Neural crest cell (in vitro differentiated cells): ENCODE data around the gene PGAP2. TPM values are rescaled to one million over a fixed set of nuclear protein-coding genes. Genes with fewer than 3 reads are reported as not detected.
"Not testable (repeated sequence)": the region's sequence is repeated elsewhere in the genome, so short reads cannot be mapped to it uniquely, and the experiment has no call there.

Source experiments
- DNase-seq: peaks from one replicate; pipeline ENCODE4 v3.0.0; 2021; ENCODE audit warnings: low read depth, mixed read lengths, low spot score
- H3K27ac Mint-ChIP-seq: one replicate; pipeline ENCODE4 v1.8.0; 2021; ENCODE audit warnings: mild to moderate bottlenecking, mixed read lengths; ENCODE audit not compliant: unreplicated experiment
- H3K27me3 Mint-ChIP-seq: 2 replicates; pipeline ENCODE4 v1.8.0; 2021; ENCODE audit warnings: low read depth, mild to moderate bottlenecking, mixed read lengths
- H3K36me3 Mint-ChIP-seq: 2 replicates; pipeline ENCODE4 v1.8.0; 2021; ENCODE audit warnings: low read depth, mild to moderate bottlenecking, mixed read lengths
- H3K4me1 Mint-ChIP-seq: 2 replicates; pipeline ENCODE4 v1.8.0; 2021; ENCODE audit warnings: mixed read lengths
- H3K4me3 Mint-ChIP-seq: one replicate; pipeline ENCODE4 v1.8.0; 2021; ENCODE audit warnings: mild to moderate bottlenecking, mixed read lengths
- H3K9me3 Mint-ChIP-seq: 2 replicates; pipeline ENCODE4 v1.8.0; 2021; ENCODE audit warnings: mixed read lengths
- total RNA-seq: library from RNA; stranded (reverse); gene quantifications from 2 replicates; pipeline ENCODE4 v1.2.1, GENCODE V29; 2021
- TF ChIP-seq, protein P1 (sequence below): fragments of 200-600 bp; sonication (generic); conservative IDR thresholded peaks from 2 replicates; pipeline ENCODE4 v1.5.0; 2021; ENCODE audit warnings: antibody characterized with exemption, mild to moderate bottlenecking

The PGAP2 gene
- total RNA-seq, 1 donor from 2014 or later, result 34.8 TPM

DNA sequence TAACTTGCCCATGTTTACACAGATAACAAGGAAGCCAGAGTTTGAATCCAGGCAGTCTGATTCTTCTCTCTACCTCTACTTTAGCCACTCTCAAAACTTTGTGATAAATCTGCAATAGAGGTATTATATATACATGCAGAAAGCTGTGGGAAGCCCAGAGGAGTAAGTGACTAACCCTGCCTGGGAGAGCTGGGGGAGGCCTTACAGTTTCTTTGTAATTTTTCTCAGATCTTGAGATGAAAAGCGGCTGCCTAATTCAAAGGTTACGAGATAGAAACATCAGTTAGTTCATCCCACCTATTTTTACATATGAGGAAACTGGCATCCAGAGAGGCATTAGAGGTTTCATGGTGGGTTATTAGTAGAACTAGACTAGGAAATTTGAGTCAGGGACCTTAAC, 52.0 kb downstream of the PGAP2 start:
- Mint-ChIP-seq H3K36me3 (no peaks in the 10 kb centered on the region), H3K9me3 (no peaks in the 10 kb centered on the region), H3K4me1 (peaks cover 34% of the 10 kb centered on the region), H3K4me3 (no peak overlapping the region), H3K27me3 (no peaks in the 10 kb centered on the region), H3K27ac (no peak overlapping the region)
- TF ChIP-seq, protein P1, sequence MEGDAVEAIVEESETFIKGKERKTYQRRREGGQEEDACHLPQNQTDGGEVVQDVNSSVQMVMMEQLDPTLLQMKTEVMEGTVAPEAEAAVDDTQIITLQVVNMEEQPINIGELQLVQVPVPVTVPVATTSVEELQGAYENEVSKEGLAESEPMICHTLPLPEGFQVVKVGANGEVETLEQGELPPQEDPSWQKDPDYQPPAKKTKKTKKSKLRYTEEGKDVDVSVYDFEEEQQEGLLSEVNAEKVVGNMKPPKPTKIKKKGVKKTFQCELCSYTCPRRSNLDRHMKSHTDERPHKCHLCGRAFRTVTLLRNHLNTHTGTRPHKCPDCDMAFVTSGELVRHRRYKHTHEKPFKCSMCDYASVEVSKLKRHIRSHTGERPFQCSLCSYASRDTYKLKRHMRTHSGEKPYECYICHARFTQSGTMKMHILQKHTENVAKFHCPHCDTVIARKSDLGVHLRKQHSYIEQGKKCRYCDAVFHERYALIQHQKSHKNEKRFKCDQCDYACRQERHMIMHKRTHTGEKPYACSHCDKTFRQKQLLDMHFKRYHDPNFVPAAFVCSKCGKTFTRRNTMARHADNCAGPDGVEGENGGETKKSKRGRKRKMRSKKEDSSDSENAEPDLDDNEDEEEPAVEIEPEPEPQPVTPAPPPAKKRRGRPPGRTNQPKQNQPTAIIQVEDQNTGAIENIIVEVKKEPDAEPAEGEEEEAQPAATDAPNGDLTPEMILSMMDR, result no peak
- DNase-seq, result no peak

DNA sequence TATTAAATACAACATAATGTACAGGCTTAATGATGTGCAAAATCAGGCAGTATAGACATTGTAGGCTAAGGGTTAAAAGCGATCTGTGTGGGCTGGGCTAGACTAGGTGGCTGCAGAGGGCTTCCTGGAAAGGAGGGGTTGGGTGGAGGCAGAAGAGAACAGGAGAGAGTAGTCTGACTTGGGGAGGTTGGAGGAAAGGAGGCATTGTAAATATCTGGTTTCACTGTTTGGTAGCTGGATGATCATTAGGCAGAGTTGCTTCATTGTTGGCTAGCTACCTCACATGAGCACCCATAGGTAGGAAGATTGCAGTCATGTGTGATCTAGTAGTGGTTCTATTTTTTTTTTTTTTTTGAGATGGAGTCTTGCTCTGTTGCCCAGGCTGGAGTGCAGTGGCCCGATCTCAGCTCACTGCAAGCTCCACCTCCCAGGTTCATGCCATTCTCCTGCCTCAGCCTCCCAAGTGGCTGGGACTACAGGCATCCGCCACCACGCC, 52.6 kb downstream of the PGAP2 start:
- not testable (repeated sequence) for H3K27me3 Mint-ChIP-seq, H3K36me3 Mint-ChIP-seq, H3K27ac Mint-ChIP-seq, DNase-seq, H3K4me3 Mint-ChIP-seq, H3K9me3 Mint-ChIP-seq
- H3K4me1 Mint-ChIP-seq, result peaks cover 39% of the 10 kb centered on the region

DNA sequence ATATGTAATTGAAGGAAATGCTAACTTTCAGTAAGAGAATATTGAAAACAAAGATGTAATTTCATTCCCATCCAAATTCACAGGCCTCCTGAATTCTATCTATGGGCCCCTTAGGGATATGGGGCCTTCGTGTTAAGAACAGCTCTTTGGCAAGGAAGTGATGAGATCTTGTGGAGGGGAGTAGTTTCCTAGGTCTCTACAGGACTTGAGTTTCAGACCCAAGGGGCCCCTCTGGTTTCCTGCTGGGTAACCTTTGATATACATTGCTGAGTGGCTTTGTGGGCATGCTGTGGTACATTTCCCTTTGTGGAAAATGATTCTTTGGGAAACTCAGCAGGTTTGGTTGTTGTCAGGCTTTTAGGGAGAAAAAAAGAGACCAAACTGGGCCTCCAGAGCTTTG, 53.3 kb downstream of the PGAP2 start:
- Mint-ChIP-seq H3K36me3 (no peaks in the 10 kb centered on the region), H3K9me3 (no peaks in the 10 kb centered on the region), H3K27me3 (no peaks in the 10 kb centered on the region), H3K4me3 (no peak overlapping the region), H3K4me1 (peaks cover 36% of the 10 kb centered on the region), H3K27ac (no peak overlapping the region)
- no peak for DNase-seq
- TF ChIP-seq, protein P1, result no peak

DNA sequence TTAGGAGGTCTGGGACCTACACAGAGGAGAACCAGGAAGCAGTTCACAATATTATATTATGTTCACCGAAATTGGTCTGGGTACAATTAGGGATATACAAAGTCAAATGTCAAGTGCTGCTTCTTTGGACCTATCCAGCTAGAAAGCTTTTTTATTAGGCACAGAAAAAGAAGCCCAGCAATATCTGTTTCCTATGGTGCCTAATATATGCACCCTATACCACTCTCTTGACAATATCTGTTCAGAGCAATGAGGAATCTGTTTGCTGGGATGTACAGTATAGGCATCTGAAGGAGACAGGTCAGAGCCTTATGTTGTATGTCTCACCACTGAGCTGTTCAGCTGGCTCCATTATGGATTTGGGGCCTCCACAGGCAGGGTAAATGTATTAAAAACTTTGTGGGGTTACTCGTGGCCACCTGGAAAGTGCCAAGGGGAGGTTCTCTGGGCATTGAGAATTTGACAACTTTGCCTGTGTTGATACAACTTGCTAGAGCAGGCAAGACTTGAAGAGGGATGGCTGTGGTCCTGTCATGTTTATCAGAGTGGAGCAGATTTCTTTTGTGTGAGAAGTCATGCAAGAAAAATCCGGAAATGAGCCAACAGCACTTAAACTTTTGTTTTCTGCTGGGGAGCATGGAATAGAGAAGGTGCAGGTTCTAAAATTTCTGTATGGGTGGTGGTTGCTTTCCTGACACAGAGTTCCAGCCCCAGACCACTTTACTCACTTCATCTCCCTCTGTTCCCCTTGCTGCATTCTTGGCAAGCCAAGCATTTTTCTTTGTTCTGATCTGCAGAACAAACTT, 57.2 kb downstream of the PGAP2 start:
- Mint-ChIP-seq H3K9me3 (no peaks in the 10 kb centered on the region), H3K36me3 (no peaks in the 10 kb centered on the region), H3K4me3 (no peak overlapping the region), H3K4me1 (peaks cover 13% of the 10 kb centered on the region), H3K27me3 (no peaks in the 10 kb centered on the region), H3K27ac (no peak overlapping the region)
- TF ChIP-seq, protein P1, result no peak
- DNase-seq, result no peak

DNA sequence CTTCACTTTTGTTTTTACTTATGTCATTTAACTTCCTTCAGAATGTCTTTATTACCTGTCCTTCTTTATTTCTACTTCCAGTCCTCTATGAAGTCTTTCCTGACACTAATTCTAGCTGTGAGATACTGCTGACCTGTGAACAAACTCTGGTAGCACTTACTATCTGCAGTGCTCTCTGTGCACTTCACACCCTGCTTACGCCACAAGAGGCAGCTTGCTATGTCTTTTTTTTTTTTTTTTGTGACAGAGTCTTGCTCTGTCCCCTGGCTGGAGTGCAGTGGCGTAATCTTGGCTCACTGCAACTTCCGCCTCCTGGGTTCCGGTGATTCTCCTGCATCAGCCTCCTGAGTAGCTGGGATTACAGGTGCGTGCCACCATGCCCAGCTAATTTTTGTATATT, 57.8 kb downstream of the PGAP2 start:
- H3K4me3 Mint-ChIP-seq, result no peak overlapping the region
- no peak for DNase-seq
- H3K27ac Mint-ChIP-seq, result no peak overlapping the region

DNA sequence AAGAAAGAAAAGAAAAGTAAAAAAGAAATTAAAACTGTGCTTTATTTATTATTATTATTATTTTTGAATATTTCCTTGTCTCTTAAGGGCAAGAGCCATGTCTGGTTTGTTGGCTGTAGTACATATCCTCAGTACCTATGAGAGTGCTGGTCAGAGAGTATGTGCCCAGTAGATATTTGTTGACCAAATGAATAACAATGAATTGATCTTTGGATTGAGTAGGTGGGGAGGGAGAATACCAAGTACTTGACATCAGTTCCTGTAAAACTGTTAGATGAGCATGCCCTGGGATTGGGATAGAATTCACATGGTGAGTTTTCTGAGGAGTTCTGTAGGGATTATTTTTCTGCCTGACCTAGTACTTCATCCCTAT, 58.5 kb downstream of the PGAP2 start:
- no peak for DNase-seq
- TF ChIP-seq, protein P1, result no peak
- Mint-ChIP-seq H3K27ac (no peak overlapping the region), H3K36me3 (no peaks in the 10 kb centered on the region), H3K27me3 (no peaks in the 10 kb centered on the region), H3K4me3 (no peak overlapping the region), H3K9me3 (no peaks in the 10 kb centered on the region), H3K4me1 (peaks cover 8% of the 10 kb centered on the region)

More for the DNA sequence above, 57.8 kb downstream of the PGAP2 start:
- Mint-ChIP-seq H3K27me3 (no peaks in the 10 kb centered on the region), H3K9me3 (no peaks in the 10 kb centered on the region), H3K36me3 (no peaks in the 10 kb centered on the region), H3K4me1 (peaks cover 8% of the 10 kb centered on the region)
- TF ChIP-seq, protein P1, result no peak
